Measurements from ENCODE around the gene PIK3R6.

- TF ChIP-seq POLR2A (IDR thresholded peaks at IDR 0.05) (no peak), CTCF (IDR thresholded peaks at IDR 0.05) (no peak)
Observed at GRCh38 chr17:8821446-8822105, 45.9 kb downstream of the PIK3R6 start.
